Activated CD8-positive, alpha-beta memory T cell treated with anti-CD3 and anti-CD28 coated beads, Interleukin-2, amount 50 U/mL, for 4 hours (primary cell): ENCODE data around the gene VGF.
"Not testable (repeated sequence)": the region's sequence is repeated elsewhere in the genome, so short reads cannot be mapped to it uniquely, and the experiment has no call there.

ENCODE experiments used
- DNase-seq: peaks from one replicate; pipeline ENCODE4 v3.0.0-alpha.2; 2020

Gene VGF

GRCh38 chr7:101165075-101165957, at the start of gene VGF:
TSS of gene VGF (minus strand) at chr7:101165569. CDS start at chr7:101164843, 726 bp downstream.
- DNase-seq, result peak; percentile 92

GRCh38 chr7:101212014-101212413, 46.6 kb upstream of the VGF start:
- no peak for DNase-seq

- DNase-seq, result no peak
Measured at GRCh38 chr7:101211501-101211900, 46.1 kb upstream of the VGF start.

- DNase-seq, result no peak
Measured at GRCh38 chr7:101210143-101210542, 44.8 kb upstream of the VGF start.

- no peak for DNase-seq
Measured at GRCh38 chr7:101208794-101209193, 43.4 kb upstream of the VGF start.

GRCh38 chr7:101207459-101207858, 42.1 kb upstream of the VGF start:
- DNase-seq, result no peak

- no peak for DNase-seq
Measured at GRCh38 chr7:101206665-101207042, 41.3 kb upstream of the VGF start.

- no peak for DNase-seq
Measured at GRCh38 chr7:101205901-101206664, 40.7 kb upstream of the VGF start.

GRCh38 chr7:101203740-101204738, 38.7 kb upstream of the VGF start:
- DNase-seq, result not testable (repeated sequence)

GRCh38 chr7:101202603-101202918, 37.2 kb upstream of the VGF start:
- no peak for DNase-seq

GRCh38 chr7:101201695-101202602, 36.6 kb upstream of the VGF start:
- DNase-seq, result no peak

- no peak for DNase-seq
Measured at GRCh38 chr7:101200862-101201599, 35.7 kb upstream of the VGF start, which contains the start of gene MOGAT3. TSS of gene MOGAT3 (minus strand) at chr7:101201036. CDS start at chr7:101200854, 182 bp downstream.

- DNase-seq, result no peak
Measured at GRCh38 chr7:101200504-101200861, 35.1 kb upstream of the VGF start.

GRCh38 chr7:101199522-101199921, 34.2 kb upstream of the VGF start:
- not testable (repeated sequence) for DNase-seq

- no peak for DNase-seq
Measured at GRCh38 chr7:101198476-101198875, 33.1 kb upstream of the VGF start.

GRCh38 chr7:101197991-101198390, 32.6 kb upstream of the VGF start:
- no peak for DNase-seq

- no peak for DNase-seq
Measured at GRCh38 chr7:101195884-101196283, 30.5 kb upstream of the VGF start.

- no peak for DNase-seq
Measured at GRCh38 chr7:101189109-101189508, 23.7 kb upstream of the VGF start.

- no peak for DNase-seq
Measured at GRCh38 chr7:101186844-101187428, 21.6 kb upstream of the VGF start.

GRCh38 chr7:101186194-101186593, 20.8 kb upstream of the VGF start:
- no peak for DNase-seq
